Naive thymus-derived CD4-positive, alpha-beta T cell (primary cell): Measurements from ENCODE around the gene TSPAN32. TPM values are rescaled to one million over a fixed set of nuclear protein-coding genes. Genes with fewer than 3 reads are reported as not detected.

Experiments used
- ATAC-seq: fragments of 150-1000 bp; cut with Tn5 transposase; 2 replicates; pipeline ENCODE4 v1.10.0; 2021; ENCODE audit warnings: mild to moderate bottlenecking, moderate library complexity
- CTCF ChIA-PET: fragments of 350-600 bp; sonication (Branson Sonifier 250); formaldehyde crosslinking; loops from one replicate; lab custom pipeline; 2021; ENCODE audit warnings: antibody characterized with exemption; lab: Charles Lee
- POLR2A ChIA-PET: fragments of 350-600 bp; sonication (Branson Sonifier 250); formaldehyde crosslinking; loops from one replicate; lab custom pipeline; 2021; ENCODE audit warnings: antibody characterized with exemption, inconsistent platforms; lab: Charles Lee
- DNase-seq, 9 donors: peaks; one replicate each; pipeline versions ENCODE4 v3.0.0 to v3.0.0-alpha.2; 2020 to 2022; ENCODE audit warnings: mixed read lengths in 1 of 9
- H3K27ac ChIP-seq: one replicate; pipeline ENCODE4 v1.7.0; 2013; ENCODE audit warnings: mild to moderate bottlenecking, low read depth, low read length, moderate library complexity
- H3K27me3 ChIP-seq, 2 donors: one replicate each; pipeline ENCODE4 v1.7.0; 2013; ENCODE audit warnings: low read length in 2 of 2, mild to moderate bottlenecking in 2 of 2, moderate library complexity in 2 of 2; ENCODE audit not compliant: control insufficient read depth in 2 of 2, insufficient read depth in 2 of 2
- H3K36me3 ChIP-seq, 3 experiments: 1 replicate in 2 of 3; 2 replicates in 1 of 3; pipeline ENCODE4 v1.7.0; 2013; ENCODE audit warnings: low read length in 3 of 3, mild to moderate bottlenecking in 3 of 3, moderate library complexity in 1 of 3; ENCODE audit not compliant: insufficient read depth in 3 of 3, control insufficient read depth in 2 of 3
- H3K4me1 ChIP-seq, 2 donors: one replicate each; pipeline ENCODE4 v1.7.0; 2013; ENCODE audit warnings: low read length in 2 of 2, mild to moderate bottlenecking in 2 of 2, moderate library complexity in 1 of 2; ENCODE audit not compliant: control insufficient read depth in 2 of 2, insufficient read depth in 2 of 2
- H3K4me3 ChIP-seq: 2 replicates; pipeline ENCODE4 v1.7.0; 2013; ENCODE audit warnings: mild to moderate bottlenecking, low read length
- H3K9me3 ChIP-seq, 3 experiments: 1 replicate in 2 of 3; 2 replicates in 1 of 3; pipeline ENCODE4 v1.7.0; 2013; ENCODE audit warnings: low read length in 3 of 3; ENCODE audit not compliant: control insufficient read depth in 2 of 3
- H3K27ac Mint-ChIP-seq, 9 donors: one replicate each; pipeline ENCODE4 v1.8.0; 2020 to 2022; ENCODE audit warnings: mixed read lengths in 9 of 9, mild to moderate bottlenecking in 8 of 9, moderate library complexity in 5 of 9, inconsistent platforms in 2 of 9
- H3K27me3 Mint-ChIP-seq, 5 donors: one replicate each; pipeline ENCODE4 v1.8.0; 2021 to 2022; ENCODE audit warnings: mixed read lengths in 5 of 5, mild to moderate bottlenecking in 1 of 5
- H3K36me3 Mint-ChIP-seq, 5 donors: one replicate each; pipeline ENCODE4 v1.8.0; 2020 to 2022; ENCODE audit warnings: mixed read lengths in 5 of 5, mild to moderate bottlenecking in 3 of 5, inconsistent platforms in 1 of 5
- H3K4me1 Mint-ChIP-seq, 7 donors: one replicate each; pipeline ENCODE4 v1.8.0; 2020 to 2022; ENCODE audit warnings: mixed read lengths in 7 of 7, mild to moderate bottlenecking in 3 of 7, inconsistent platforms in 1 of 7
- H3K4me3 Mint-ChIP-seq, 10 donors: one replicate each; pipeline ENCODE4 v1.8.0; 2020 to 2022; ENCODE audit warnings: mild to moderate bottlenecking in 10 of 10, mixed read lengths in 10 of 10, moderate library complexity in 6 of 10, inconsistent platforms in 2 of 10
- H3K9me3 Mint-ChIP-seq, 11 donors: one replicate each; pipeline ENCODE4 v1.8.0; 2020 to 2022; ENCODE audit warnings: mixed read lengths in 11 of 11, mild to moderate bottlenecking in 4 of 11, inconsistent platforms in 1 of 11, moderate library complexity in 1 of 11
- intact Hi-C, 2 donors: fragments of 100-400 bp; cut with micrococcal nuclease; formaldehyde crosslinking; loops; one replicate each; pipeline ENCODE4 v1.15.1; 2023
- polyA plus RNA-seq, 2 donors: library from polyadenylated mRNA; unstranded; fragments of 300-500 nt; fragmentation: Illumina TruSeq; gene quantifications; one replicate each; pipeline ENCODE4 v1.2.3, GENCODE V29; 2021
- total RNA-seq, 6 experiments: library from RNA in 5 of 6; stranded (reverse) in 5 of 6; gene quantifications; 1 replicate in 5 of 6; 2 replicates in 1 of 6; pipeline ENCODE4 v1.2.3 and lab custom pipeline; 2021 to 2026

The TSPAN32 gene
- total RNA-seq = 100 to 1,000 TPM in 2 of 5 experiments, 10 to 100 TPM in 3; 33.5 to 116 (median 70.3) TPM
- polyA plus RNA-seq = 10 to 100 TPM; 15.7 to 23.9 TPM
- 90.3 reads per million, percentile 83 among the genes with 10 or more reads in this experiment for total RNA-seq (lab: John Stamatoyannopoulos, UW)

DNA sequence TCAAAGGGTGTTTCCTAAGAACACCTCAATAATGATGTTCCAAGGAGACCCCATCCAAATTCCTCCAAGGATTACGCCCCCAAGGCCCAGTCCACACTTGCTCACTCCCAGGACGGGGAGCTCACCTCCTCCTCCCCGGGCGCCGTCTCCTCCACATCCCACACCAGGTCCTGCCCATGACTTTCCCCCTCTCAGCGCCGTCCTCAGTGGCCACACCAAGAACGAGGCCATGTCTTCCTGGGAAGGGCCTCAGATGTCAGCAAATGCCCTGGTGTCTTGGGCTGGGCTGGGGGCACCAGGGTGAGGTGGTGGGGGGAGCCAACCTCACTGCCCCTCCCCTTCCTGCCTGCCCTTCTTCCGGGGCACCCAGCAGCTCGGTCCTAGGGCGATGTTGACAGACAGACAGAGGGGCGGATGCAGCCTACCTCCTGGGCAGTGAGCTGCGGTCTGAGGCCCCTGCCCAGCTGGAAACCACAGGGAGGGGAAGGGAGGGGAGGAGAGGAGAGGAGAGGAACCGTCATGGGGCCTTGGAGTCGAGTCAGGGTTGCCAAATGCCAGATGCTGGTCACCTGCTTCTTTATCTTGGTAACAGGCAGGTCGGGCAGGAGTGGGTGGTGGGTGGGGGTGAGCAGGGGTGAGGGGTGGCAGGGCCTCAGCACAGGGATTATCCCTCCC is at the start of gene TSPAN32, which contains the start of gene C11orf21:
TSPAN32 (plus strand) TSS at position 383 of the 675 bp plus-strand sequence; CDS start at position 520, 137 bp downstream.
C11orf21 (minus strand) TSS at position 288 of the 675 bp plus-strand sequence; CDS start at position 178, 110 bp downstream.
- no peaks in the 10 kb centered on the region for H3K9me3 Mint-ChIP-seq
- no peaks in the 10 kb centered on the region for H3K27me3 Mint-ChIP-seq
- intact Hi-C loops = loop anchor here (1.0 to 10.0 kb wide), 9 partner anchors 76 to 686 kb away; partner anchors contain the start of genes CD81 (in 1 of the 2), CDKN1C (in 1 of the 2), CTSD (in 1 of the 2) and TSSC4 (in 1 of the 2)
- ChIA-PET CTCF (interaction anchor here (1.2 to 9.0 kb wide), 2 partner anchors 104 to 118 kb away, joined by 4 to 167 read pairs; no protein-coding TSS in a partner anchor), POLR2A (interaction anchor here (0.5 to 4.1 kb wide), 12 partner anchors 12 to 711 kb away, joined by 3 to 27 read pairs (median 3); partner anchors contain the start of genes ASCL2 and TSSC4)
- peaks cover 31 to 67% (median 50%) of the 10 kb centered on the region in 7 donors for H3K4me1 Mint-ChIP-seq
- Histone ChIP-seq H3K27ac (peak within 1 kb of the TSS; percentile 81), H3K4me1 (peaks cover 50 to 68% of the 10 kb centered on the region in 2 donors), H3K9me3 (no peaks in the 10 kb centered on the region), H3K27me3 (no peaks in the 10 kb centered on the region), H3K4me3 (peak within 1 kb of the TSS; percentile 76), H3K36me3 (peaks cover 0 to 29% (median 0%) of the 10 kb centered on the region in 3 experiments)
- DNase-seq = peak; percentile 45 to 68 (median 59)
- H3K4me3 Mint-ChIP-seq = peak within 1 kb of the TSS; percentile 92 to 98 (median 96)
- H3K27ac Mint-ChIP-seq = peak within 1 kb of the TSS; percentile 90 to 96 (median 95)
- peak; percentile 82 for ATAC-seq
- peaks cover 0 to 6% (median 0%) of the 10 kb centered on the region in 5 donors for H3K36me3 Mint-ChIP-seq

DNA sequence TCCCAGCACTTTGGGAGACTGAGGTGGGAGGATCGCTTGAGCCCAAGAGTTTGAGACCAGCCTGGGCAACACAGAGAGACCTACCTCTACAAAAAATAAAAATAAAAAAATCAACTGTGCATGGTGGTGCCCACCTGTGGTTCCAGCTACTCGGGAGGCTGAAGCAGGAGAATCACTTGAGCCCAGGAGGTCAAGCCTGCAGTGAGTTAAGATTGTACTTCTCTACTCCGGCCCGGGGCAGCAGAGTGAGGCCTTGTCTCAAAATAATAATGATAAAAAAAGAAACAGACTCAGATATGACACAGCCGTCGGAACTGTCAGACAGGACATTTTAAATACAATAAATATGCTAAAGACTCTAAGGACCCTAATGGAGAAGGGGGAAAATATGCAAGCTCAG is 49.8 kb upstream of the TSPAN32 start:
- ATAC-seq (no peak), DNase-seq (no peak)
- peaks cover 0 to 4% (median 0%) of the 10 kb centered on the region in 5 donors for H3K36me3 Mint-ChIP-seq
- CTCF ChIA-PET = no interaction called here
- no peaks in the 10 kb centered on the region for H3K9me3 ChIP-seq
- no peaks in the 10 kb centered on the region for H3K27me3 ChIP-seq
- no peak overlapping the region for H3K27ac Mint-ChIP-seq
- no peak overlapping the region for H3K4me3 ChIP-seq
- peaks cover 0 to 13% (median 0%) of the 10 kb centered on the region in 11 donors for H3K9me3 Mint-ChIP-seq
- H3K4me3 Mint-ChIP-seq = no peak overlapping the region
- H3K4me1 ChIP-seq = no peaks in the 10 kb centered on the region
- H3K27me3 Mint-ChIP-seq = peaks cover 0 to 3% (median 0%) of the 10 kb centered on the region in 5 donors
- no peaks in the 10 kb centered on the region for H3K36me3 ChIP-seq
- intact Hi-C loops = no loop called here
- H3K27ac ChIP-seq = no peak overlapping the region
- POLR2A ChIA-PET = no interaction called here
- H3K4me1 Mint-ChIP-seq = peaks cover 0 to 3% (median 0%) of the 10 kb centered on the region in 7 donors

DNA sequence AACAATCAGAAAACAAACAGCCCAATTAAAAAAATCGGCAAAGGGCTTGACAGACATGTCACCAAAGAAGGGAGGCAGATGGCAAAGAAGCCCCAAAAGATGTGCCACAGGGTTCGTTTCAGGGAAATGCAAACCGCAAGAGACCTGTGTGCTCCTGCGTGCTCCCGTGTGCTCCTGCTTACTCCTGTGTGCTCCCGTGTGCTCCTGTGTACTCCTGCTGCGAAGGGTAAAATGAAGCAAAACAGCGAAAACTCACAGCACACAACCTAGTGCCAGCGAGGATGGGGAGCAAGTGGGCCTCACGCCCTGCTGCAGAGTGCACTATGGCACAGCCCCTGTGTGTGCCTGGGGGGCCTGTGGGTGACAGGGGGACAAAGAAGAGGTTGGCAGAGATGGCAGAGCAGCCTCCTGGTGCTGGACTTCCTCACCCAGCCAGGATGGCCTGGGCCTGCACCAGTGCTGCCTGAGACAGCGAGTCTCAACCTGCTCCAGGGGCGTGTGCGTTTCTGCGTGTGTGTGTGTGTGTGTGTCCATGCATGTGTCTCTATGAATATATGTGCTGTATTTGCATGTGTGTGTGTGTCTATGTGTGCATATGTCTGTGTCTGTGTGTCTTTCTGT is 45.4 kb upstream of the TSPAN32 start:
- Mint-ChIP-seq H3K4me3 (peak overlapping the region in 1 of 10 donors; percentile 35), H3K27ac (no peak overlapping the region), H3K36me3 (no peaks in the 10 kb centered on the region), H3K9me3 (peaks cover 0 to 13% (median 0%) of the 10 kb centered on the region in 11 donors), H3K27me3 (peaks cover 0 to 2% (median 0%) of the 10 kb centered on the region in 5 donors), H3K4me1 (peaks cover 0 to 3% (median 0%) of the 10 kb centered on the region in 7 donors)
- ATAC-seq = no peak
- H3K27ac ChIP-seq = no peak overlapping the region
- no peak overlapping the region for H3K4me3 ChIP-seq
- DNase-seq = no peak
- POLR2A ChIA-PET = no interaction called here
- H3K36me3 ChIP-seq = no peaks in the 10 kb centered on the region
- H3K9me3 ChIP-seq = no peaks in the 10 kb centered on the region
- intact Hi-C loops = no loop called here
- CTCF ChIA-PET = no interaction called here
- no peaks in the 10 kb centered on the region for H3K27me3 ChIP-seq
- H3K4me1 ChIP-seq = no peaks in the 10 kb centered on the region

- peaks cover 0 to 3% (median 0%) of the 10 kb centered on the region in 7 donors for H3K4me1 Mint-ChIP-seq
- peaks cover 0 to 2% (median 0%) of the 10 kb centered on the region in 5 donors for H3K27me3 Mint-ChIP-seq
These were observed 44.7 kb upstream of the TSPAN32 start for GRCh38 chr11:2256951-2257700.

GRCh38 chr11:2258501-2259465 is 43.0 kb upstream of the TSPAN32 start:
- no peak overlapping the region for H3K4me3 ChIP-seq
- Mint-ChIP-seq H3K27ac (no peak overlapping the region), H3K9me3 (peaks cover 0 to 9% (median 0%) of the 10 kb centered on the region in 11 donors), H3K4me1 (peaks cover 0 to 3% (median 0%) of the 10 kb centered on the region in 7 donors), H3K4me3 (no peak overlapping the region), H3K36me3 (no peaks in the 10 kb centered on the region), H3K27me3 (peaks cover 0 to 2% (median 0%) of the 10 kb centered on the region in 5 donors)
- ChIA-PET CTCF (interaction anchor here (0.6 kb wide), 1 partner anchor 47 kb away, joined by 4 read pairs; no protein-coding TSS in a partner anchor), POLR2A (no interaction called here)
- H3K36me3 ChIP-seq = no peaks in the 10 kb centered on the region
- H3K27ac ChIP-seq = no peak overlapping the region
- no peaks in the 10 kb centered on the region for H3K9me3 ChIP-seq
- ATAC-seq (no peak), DNase-seq (no peak)
- no peaks in the 10 kb centered on the region for H3K4me1 ChIP-seq
- no peaks in the 10 kb centered on the region for H3K27me3 ChIP-seq
- intact Hi-C loops = no loop called here

More at GRCh38 chr11:2256951-2257700, 44.7 kb upstream of the TSPAN32 start:
- Mint-ChIP-seq H3K36me3 (no peaks in the 10 kb centered on the region), H3K4me3 (peak overlapping the region in 1 of 10 donors; percentile 35), H3K27ac (no peak overlapping the region), H3K9me3 (peaks cover 0 to 13% (median 0%) of the 10 kb centered on the region in 11 donors)
- H3K4me1 ChIP-seq = no peaks in the 10 kb centered on the region
- no peak for DNase-seq
- intact Hi-C loops = no loop called here
- no peaks in the 10 kb centered on the region for H3K9me3 ChIP-seq
- no peaks in the 10 kb centered on the region for H3K27me3 ChIP-seq
- H3K36me3 ChIP-seq = no peaks in the 10 kb centered on the region
- CTCF ChIA-PET = no interaction called here
- POLR2A ChIA-PET = no interaction called here
- no peak overlapping the region for H3K4me3 ChIP-seq
- no peak overlapping the region for H3K27ac ChIP-seq
- ATAC-seq = no peak
